NCI-H2227 treated with DMSO at 0.1 percent for 48 hours (cell line): ENCODE measurements around the gene SOX13.
"Not testable (repeated sequence)": the region's sequence is repeated elsewhere in the genome, so short reads cannot be mapped to it uniquely, and the experiment has no call there.

Experiments
- DNase-seq: peaks from one replicate; lab custom pipeline; 2025; lab: John Stamatoyannopoulos, UW

The SOX13 gene

DNA sequence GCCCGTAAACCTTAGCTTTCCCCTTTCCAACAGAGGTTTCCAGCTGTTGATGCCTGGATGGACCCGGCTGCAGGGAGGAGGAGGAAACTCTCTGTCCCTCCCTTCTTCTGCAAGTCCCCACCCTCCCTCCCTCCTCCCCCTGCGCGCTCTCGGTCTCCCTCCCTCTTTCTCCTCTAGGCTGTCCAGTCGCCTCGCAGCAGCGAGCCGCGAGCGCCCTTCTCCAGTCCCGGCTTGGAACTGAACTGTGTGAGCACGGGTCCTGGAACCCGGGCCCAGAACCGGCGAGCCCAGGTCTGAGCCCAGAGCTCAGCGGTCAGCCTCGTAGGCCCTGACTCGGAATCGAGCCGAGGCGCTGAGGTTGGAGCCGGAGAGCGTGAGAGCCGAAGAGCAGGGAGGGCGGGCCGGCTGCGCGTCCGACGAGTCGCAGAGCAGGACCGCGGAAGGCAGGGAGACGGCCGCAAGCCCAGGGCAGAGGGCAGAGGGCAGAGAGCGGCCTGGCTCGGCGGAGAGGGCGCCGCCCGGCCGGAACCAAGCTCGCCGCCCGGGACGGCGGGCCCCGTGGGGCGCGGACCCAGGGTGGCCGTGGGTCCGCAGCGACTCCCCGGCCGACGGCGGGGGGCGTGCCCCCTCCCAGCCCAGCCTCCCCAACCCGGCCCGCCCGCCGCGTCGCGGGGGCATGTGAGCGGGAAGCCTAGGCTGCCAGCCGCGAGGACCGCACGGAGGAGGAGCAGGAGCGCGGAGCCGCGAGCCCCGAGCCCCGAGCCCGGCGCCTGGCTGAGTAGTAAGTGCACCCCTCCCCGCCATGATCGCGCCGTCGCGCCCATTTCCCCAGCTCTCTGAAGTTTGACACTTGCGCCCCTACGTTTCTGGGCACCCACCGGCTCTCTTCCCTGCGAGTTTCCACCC, at the start of gene SOX13:
Gene SOX13 (plus strand): TSS at position 185 of the 906 bp plus-strand sequence. CDS start 39,801 bp downstream, outside the sequence.
- peak; percentile 54 for DNase-seq

DNA sequence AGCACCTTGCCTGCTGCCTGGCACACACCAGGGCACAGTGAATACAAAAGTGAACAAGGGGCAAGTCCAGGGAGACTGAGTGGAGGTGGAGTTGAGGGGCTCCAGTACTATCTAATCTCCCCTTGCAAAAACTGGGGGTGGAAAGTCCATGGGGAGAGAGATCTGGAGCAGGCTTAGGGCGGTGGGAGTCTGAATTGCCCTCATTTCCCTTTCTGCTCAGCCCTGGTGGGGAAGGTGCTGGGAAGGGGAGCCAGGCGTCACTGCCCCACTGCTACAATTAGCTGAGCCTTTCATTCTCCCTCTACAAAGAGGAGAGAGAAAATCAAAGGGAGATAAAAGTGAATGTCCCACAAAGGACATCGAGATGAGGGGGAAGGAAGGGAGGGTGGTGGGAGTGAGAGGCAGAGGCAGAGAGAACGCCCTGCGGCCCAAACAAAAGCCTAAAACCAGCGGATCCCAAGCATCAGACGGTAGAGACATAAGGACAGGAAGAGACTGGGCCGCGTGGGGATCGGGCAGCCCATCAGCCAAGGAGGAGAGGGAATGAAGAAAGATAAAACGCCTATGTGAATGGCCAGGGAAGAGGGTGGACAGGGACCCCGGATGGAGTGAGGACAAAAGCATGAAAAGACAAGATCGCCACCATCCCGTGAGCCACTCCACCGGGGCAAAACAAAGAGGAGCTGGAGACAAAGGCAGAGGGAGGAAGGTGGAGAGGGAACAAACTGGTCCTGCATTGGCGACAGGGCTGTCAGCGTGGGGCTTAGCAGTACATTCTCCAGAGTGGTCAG, 46.8 kb upstream of the SOX13 start:
- DNase-seq, result no peak

GRCh38 chr1:204027446-204027845, 45.5 kb upstream of the SOX13 start:
- DNase-seq, result no peak

- no peak for DNase-seq
Observed at GRCh38 chr1:204029016-204029415, 43.9 kb upstream of the SOX13 start.

DNA sequence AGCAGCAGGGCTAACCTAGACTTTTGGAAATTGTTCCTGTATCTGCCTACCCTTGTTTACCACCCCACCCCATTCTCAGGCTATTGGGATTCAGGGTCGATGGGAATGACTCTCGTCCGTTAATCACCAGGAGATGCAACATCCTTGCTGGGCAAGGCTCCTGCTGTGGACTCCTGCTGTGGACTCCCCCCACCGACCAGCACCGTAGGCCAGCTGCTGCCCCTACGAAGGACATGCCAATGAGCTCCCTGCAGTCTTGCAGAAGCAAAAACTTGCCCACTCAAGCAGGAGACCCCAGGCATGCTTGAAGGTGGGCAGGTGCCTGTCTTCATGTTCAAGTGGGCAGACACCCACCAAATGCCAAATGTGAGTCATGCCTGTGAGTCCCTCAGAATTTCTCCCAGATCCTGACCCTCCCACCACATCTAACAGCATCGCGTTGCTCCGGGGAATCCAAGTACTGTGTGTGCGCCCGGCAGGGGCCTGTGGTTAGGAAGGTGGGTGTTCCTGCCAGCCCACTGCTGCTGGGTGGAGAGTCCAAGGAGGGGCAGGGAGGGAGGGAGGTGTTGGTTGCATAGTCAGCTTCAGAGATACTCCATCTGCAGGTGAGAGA, 41.7 kb upstream of the SOX13 start:
- no peak for DNase-seq

DNA sequence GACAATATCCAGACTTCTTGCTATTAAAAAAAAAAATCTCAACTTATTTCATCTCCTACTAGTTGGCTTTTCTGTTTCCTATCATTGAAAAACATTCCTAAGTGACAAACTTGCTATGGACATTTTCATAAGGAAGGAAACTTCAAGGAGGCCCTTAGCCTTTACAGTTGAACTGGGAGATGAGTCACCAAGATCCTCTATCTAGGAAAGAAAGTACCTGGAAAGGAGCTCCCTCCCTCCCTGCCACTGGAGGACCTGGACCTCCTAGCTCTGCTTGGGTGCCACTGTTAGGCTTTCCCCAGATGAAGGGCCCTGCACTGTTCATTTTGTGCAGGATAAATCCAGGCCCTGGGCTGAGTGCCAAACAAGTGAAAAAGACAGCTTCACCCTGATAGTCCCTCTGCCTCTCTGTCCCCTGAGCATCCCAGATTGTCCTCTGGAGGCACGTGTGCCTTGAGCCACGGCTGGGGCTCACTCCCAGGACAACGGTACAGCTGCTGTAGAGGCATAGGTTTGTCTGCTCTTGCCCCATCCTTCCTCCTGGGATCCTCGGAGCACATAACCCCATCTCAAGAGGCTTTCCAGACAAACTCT, 40.2 kb upstream of the SOX13 start:
- no peak for DNase-seq

GRCh38 chr1:204033306-204033705, 39.6 kb upstream of the SOX13 start:
- DNase-seq, result no peak

DNA sequence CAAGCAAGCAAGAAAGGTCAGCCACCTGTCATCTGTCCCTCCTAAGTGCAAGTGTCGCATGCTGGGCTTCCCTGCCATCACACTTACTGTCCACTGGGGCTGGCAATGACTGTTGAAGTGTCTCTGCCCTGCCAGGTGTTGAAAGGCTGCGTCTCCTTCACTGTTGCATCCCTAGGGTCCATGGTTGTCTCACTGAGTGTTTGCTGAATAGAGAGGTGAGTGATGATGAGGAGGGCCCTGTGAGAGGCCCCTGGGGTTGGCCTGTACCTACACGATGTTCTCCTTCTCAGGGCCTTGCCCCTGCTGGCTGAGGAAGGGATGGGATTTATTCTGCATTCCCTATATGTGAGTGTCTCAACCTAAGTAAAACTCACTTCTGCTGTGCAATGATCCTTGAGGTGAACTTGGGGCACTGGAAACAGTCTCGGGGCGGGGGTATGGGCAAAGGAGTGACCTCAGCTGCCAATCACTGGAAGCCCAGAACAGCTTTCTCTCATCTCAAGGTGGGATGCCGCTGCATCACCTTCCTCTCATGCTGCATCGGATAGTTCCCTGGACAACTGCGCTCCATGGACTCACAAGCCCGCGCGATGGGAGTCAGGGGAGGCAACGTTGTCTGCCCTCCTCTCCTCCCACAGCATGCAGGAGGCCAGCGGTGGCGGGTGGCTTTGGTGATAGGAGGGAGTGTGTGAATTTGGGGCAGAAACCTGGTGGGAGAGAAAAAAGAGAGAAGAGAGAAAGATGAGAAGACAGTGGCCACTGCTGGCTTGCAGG, 35.8 kb upstream of the SOX13 start:
- DNase-seq, result no peak

DNA sequence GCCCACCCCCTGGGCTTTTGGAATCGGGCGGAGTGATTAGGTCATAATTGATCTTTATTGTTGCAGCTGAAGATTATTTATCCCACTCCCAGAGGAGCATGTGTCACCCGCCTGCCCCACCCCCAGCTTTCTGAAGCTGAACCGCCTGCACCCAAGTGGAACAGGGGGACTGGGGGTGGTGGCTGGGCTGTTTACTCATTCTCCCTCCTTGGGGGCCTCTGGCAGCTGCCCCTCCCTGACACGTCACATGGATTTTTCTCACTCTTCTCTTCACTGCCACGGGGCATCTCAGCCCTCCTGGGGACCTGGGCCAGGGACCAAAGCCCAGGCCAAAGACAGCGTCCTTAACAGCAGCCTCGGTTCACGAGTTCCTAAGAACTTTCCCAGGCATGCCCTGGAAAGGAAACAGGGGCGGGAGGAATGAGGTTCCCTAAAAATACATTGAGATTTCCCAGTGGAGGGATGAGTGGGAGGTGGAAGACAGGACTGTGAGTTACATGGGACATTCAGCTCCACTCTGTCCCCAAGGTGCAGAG, 31.6 kb upstream of the SOX13 start:
- no peak for DNase-seq

DNA sequence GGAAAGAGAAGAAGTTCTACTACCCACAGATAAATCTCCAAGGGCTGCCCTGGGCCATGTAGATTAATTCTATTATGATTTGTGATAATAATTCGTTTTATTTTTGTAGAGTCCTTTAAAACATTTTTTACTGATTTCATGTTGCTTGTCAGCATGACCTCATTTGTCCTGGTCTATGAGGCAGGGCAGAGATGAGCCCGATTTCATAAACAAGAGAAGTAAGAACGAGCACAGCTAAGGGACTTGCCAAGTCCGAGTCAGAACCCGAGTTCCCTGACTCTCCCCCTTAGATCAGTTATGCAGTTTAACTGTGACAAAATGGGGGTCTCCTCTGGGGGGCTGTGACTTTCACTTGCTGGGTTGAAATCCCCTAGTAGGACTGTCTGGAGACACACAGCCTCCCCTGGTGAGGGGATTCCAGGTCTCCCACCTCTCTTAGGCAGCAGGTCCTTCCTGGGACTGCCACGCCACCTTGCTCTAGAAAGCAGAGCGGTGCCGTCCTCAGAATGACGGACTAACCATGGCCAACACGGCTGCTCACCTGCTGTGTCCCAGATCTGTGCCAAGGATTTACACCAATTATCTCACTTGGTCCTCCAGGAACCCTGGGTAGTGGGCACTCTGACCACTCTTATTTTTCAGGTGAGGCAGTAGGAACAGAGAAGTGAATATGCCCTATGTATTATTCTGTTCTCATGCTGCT, 31.0 kb upstream of the SOX13 start:
- no peak for DNase-seq

DNA sequence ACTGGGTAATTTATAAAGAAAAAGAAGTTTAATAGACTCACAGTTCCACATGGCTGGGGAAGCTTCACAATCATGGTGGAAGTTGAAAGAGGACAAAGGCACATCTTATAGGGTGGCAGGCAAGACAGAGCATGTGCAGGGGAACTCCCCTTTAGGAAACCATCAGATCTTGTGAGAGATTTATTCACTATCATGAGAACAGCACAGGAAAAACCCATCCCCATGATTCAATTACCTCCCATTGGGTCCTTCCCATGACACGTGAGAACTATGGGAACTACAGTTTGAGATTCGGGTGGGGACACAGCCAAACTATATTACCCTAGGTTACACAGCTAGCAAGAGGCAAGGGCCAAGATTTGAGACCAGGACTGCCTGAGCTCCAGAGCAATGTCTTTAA, 30.4 kb upstream of the SOX13 start:
- DNase-seq, result no peak

- no peak for DNase-seq
Observed at GRCh38 chr1:204043680-204044079, 29.2 kb upstream of the SOX13 start.

- DNase-seq, result no peak
Observed at GRCh38 chr1:204044448-204044847, 28.5 kb upstream of the SOX13 start.

GRCh38 chr1:204045430-204045829, 27.5 kb upstream of the SOX13 start:
- DNase-seq, result no peak

DNA sequence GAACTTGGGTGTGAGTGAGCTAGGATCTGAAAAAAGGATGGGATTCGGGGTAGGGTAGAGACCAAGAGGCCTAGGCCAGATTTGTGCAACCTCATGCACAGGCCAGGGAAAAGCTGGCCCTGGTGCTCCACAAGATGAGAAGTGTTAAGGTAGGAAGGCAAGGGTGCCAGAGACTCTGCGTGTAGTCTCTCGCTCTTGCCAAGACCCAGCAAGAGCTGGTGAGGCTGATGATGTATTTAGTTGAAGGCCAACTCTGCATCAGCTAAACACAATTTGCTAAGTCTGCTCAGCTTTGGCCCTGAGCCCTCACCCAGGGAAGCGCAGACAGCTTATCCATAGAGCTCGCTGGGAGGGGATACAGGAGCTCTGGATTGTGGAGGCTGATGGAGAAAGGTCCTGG, 26.6 kb upstream of the SOX13 start:
- DNase-seq, result no peak

- not testable (repeated sequence) for DNase-seq
Observed at GRCh38 chr1:204048796-204049195, 24.1 kb upstream of the SOX13 start.

GRCh38 chr1:204051258-204051657, 21.7 kb upstream of the SOX13 start:
- DNase-seq, result no peak

DNA sequence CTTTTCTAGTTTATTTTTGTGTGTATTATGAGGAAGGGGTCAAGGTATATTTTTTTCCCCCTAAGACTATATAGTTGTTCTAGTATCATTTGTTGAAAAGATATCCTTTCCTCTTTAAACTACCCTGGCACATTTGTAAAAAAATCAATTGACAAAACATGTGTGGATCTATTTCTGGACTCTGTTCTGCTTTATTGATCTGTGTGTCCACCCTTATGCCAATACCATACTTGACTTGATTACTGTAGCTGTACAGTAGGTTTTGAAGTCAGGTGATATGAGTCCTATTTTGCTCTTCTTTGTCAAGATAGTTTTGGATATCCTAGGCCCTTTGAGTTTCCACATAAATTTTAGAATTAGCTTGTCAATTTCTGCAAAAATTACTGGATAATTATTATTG, 21.2 kb upstream of the SOX13 start:
- DNase-seq, result no peak

DNA sequence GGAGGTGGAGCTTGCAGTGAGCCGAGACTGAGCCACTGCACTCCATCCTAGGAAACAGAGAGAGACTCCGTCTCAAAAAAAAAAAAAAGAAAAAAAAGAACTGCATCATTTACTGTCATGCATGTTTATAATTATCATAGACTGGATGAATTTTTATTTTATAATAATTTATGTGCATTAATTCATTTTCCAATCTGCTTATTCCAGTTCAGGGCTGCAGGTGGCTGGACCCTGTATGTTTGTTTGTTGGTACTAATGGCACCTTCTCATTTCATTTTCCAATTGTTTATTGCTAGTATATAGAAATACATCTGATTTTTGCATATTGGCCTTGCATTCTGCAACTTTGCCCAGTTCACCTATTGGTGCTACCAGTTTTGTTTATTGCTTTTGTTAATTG, 19.0 kb upstream of the SOX13 start:
- no peak for DNase-seq

- no peak for DNase-seq
Observed at GRCh38 chr1:204059970-204060369, 12.9 kb upstream of the SOX13 start.

- no peak for DNase-seq
Observed at GRCh38 chr1:204062106-204062505, 10.8 kb upstream of the SOX13 start.
